HCEC 1CT (cell line): Measurements from ENCODE around the gene PLCD4.

Source experiments
- DNase-seq: peaks from one replicate; pipeline ENCODE4 v3.0.0-alpha.2; 2017

Gene PLCD4

GRCh38 chr2:218607436-218608115, at the start of gene PLCD4:
PLCD4 (plus strand) TSS chr2:218607899; CDS start chr2:218615740, 7,841 bp downstream.
- DNase-seq: peak; percentile 65

DNA sequence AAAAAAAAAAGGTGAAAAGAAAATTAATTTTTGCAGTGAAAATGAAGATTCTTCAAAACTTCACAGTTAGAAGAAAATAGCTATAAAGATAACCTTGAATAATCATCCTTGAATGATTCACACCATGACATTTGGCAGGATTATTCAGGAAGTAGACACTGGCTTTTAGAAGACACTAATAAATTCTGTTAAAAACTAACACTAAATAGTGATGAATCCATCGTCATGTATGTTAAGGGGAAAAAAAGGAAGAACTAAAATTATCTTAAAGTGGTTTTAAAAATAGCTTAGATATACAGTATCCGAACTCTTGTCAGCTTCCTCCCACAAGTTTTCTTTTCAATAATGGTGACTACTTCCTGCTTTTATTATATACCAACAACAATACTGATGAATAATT, 49.8 kb upstream of the PLCD4 start:
- no peak for DNase-seq

DNA sequence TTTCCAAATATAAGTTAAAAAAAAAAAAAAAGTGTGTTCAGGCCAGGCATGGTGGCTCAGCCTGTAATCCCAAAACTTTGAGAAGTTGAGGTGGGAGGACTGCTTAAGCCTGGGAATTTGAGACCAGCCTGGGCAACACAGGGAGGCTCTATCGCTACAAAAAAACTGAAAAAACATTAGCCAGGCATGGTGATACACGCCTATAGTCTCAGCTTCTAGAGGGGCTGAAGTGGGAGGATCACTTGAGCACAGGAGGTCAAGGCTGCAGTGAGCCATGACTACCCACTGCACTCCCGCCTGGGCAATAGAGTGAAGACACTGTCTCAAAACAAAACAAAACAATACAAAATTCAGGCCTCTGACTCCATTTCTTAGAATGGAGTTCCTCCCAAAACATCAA, 48.7 kb upstream of the PLCD4 start:
- DNase-seq: no peak

DNA sequence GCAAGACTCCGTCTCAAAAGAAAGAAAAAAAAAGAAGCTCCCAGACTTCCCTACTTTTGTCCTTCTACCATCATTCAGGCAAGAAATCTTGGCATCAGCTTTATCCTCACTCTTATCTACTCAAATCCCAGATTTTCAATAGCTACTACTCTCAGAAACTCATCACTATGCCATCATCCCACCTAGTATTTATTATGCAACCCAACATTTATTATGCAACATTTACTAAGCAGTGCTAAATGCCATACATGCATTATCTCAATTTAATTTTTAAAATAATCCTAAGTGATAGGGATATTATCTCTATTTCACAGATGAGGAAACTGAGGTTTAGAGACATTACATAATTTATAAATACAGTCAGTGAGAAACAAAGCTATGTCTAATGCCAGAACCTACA, 43.6 kb upstream of the PLCD4 start:
- no peak for DNase-seq

- DNase-seq: no peak
Measured at GRCh38 chr2:218566296-218566695, 41.4 kb upstream of the PLCD4 start.

DNA sequence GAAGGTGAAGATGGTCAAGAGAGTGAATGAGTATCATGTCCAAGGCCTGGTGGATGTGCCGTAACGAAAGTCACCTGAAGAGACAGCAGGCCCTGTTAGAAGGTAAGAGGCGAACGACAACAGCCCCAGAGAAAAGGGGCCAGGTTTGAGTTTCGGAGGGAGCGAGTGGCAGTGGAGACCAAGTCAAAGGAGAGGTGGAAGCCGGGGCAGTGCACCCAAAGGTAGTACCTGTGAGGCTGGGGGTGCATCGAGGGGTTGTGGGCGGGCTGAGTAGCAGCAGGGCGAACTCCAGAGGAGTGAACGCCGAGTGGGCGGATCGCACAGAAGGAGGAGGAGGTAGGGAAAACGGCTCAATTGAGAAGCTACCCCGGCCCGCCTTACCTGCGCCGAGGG, 39.9 kb upstream of the PLCD4 start:
- no peak for DNase-seq

- DNase-seq: peak; percentile 99
Measured at GRCh38 chr2:218568190-218569037, 39.3 kb upstream of the PLCD4 start, which contains the start of the genes CNOT9 and USP37. CNOT9 (plus strand) TSS chr2:218568839; CDS start chr2:218568955, 116 bp downstream. USP37 (minus strand) TSS chr2:218568351; CDS start chr2:218558653, 9,698 bp downstream.

GRCh38 chr2:218569038-218569431, 38.7 kb upstream of the PLCD4 start:
- DNase-seq: peak; percentile 81

DNA sequence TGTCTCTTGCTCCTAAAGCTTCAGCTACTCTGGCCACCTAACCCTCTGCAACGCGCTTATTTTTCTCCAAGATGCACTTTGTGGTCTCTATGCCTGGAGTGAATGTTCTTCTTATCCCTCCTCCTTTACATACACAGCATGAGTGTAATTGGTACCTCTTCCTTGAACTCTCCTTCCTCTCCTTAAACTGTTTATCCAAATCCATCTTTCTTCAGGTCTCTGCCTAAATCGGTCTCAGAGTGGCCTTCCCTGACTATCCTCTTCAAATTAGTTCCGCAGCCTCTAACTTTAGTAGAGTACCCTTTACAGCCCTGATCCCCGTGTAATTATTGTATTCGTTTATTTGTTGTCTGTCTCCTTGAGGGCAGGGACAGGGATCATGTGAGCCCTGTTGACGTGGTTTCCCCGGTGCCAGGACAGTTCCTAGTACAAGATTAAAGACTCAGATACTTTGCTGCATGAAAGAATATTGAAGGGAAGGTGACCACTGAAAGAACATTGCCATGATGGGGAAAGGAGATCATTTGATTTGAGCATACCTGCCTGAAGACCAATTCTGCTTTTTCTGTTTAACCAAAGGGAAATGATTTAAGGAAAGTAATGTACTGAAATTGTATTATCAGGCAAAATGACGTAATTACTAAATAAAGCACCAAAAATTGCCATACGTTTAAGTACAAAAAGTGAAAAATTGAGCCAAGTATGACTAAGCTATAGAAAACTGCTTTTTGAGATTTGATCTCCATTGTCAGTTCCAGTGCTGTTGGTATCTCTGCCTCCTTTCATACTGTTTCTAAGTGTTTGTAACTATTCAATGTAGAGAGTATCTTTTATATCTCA, 37.8 kb upstream of the PLCD4 start:
- DNase-seq: peak; percentile 26

- peak; percentile 38 for DNase-seq
Measured at GRCh38 chr2:218570850-218571249, 36.8 kb upstream of the PLCD4 start.

DNA sequence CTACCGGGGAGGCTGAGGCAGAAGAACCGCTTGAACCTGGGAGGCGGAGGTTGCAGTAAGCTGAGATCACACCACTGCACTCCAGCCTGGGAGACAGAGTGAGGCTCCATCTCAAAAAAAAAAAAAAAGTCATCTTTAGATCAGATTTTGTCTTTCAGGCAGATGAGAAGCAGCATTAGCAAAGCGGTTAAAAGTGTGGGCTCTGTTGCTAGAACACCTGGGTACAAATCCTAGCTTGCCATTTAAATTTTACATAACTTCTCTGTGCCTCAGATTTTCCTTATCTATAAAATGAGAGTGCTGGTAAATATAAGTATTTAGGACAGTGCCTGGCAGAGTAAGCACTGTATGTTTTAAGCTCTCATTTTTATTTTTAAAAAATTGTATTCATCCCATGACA, 30.8 kb upstream of the PLCD4 start:
- no peak for DNase-seq

- no peak for DNase-seq
Measured at GRCh38 chr2:218577482-218578220, 30.0 kb upstream of the PLCD4 start.

DNA sequence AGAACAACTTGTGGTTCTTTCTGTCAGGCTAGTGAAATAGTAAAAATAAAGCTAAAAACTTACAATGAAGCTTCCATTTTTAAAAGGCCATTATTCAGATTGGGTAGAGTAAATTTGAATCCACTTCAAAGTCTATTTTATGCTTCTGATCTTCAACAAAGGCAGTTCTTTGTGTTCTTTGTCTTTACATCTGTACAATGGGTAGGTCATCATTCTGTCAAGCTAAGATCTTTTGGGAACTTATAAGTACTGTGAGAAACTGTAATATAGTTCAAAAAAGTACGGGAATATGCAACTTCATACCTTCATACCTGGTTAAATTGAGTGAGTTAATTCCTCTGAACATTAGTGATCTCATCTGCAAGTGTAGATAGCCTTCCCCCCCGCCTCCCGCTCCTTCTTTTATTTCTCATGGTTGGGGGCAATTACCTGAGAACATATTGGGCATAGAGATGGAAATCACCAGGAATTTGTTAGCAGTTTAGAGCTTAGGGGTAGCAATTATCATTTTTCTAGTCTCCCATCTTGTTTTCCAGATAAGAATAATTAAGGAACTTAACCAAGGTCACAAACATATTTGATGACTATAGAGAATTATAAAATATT, 29.3 kb upstream of the PLCD4 start:
- no peak for DNase-seq

DNA sequence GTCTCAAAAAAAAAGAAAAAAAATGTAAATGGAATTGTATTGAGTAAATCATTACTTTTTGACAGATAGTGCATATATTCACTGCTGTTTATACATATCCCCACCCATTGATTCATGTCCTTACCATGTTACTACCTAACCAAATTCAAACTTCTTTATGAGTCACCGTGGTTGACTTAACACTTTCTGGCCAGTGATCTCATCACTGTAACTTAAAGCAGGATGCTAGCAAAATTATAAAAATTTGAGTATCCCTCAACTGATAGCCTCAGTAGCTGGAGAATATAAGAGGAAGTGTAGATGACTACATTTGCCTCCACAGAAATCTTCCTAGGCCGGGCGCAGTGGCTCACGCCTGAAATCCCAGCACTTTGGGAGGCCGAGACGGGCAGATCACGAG, 25.6 kb upstream of the PLCD4 start:
- peak; percentile 85 for DNase-seq

DNA sequence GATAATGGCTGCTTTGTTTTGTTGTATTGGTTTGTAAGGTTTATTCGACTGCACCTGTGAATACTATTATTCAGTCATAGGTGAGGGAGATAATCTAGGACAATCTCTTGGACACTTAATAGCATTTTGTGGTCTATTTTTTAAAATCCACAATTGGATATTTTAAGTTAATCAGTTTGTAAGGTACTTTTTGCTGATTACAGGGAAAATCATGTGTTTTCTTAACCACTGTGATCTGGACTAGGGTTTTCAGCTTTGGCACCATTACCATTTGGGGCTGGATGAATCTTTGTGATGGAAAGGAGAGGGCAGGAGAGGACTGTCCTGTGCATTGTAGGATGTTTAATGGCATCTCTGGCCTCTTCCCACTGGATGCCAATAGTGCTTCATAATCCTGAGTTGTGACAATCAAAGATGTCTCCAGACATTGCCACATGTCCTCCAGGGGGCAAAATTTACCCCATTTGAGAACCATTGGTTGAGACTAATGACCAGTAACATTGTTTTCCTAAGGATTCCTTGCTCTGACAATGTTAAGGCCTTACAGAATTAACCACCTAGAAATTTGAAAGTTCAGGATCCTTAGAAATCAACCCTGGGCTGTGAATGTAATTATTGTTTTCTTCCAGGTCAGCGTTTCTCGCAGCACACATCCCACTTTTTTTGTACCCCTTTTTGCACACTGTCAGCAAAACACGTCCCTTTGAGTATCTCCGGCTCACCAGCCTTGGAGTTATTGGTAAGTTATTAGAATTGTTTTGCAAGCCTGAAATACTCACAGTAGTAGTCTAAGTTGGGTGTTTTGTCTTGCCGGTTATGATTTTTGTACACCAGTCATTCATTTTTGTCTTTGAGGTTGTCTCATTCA, 23.5 kb upstream of the PLCD4 start:
- DNase-seq: no peak

GRCh38 chr2:218585541-218585940, 22.2 kb upstream of the PLCD4 start:
- no peak for DNase-seq

GRCh38 chr2:218605432-218605831, 2.3 kb upstream of the PLCD4 start:
- no peak for DNase-seq

DNA sequence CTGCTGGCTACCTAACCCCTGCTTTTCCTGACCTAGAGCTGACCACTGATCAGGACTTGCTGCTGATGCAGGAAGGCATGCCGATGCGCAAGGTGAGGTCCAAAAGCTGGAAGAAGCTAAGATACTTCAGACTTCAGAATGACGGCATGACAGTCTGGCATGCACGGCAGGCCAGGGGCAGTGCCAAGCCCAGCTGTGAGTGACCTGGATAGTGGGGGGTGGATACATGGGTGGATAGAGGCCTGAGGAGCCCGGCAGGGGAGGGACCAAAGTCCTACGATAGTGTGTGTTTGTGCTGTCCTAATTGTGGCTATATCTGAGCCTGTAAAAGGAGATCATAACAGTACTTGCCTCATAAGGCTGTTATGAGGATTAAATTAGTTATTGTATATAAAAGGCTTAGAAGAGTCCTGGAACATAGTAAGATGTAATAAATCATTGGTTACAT, 8.2 kb downstream of the PLCD4 start:
- no peak for DNase-seq

- DNase-seq: no peak
Measured at GRCh38 chr2:218618102-218618860, 10.6 kb downstream of the PLCD4 start.

- DNase-seq: no peak
Measured at GRCh38 chr2:218621007-218621406, 13.3 kb downstream of the PLCD4 start.
